Measurements from ENCODE around the gene NADK.
A peak's percentile ranks its signal among the peaks of the same experiment; 100 is the strongest.

The NADK gene

DNA sequence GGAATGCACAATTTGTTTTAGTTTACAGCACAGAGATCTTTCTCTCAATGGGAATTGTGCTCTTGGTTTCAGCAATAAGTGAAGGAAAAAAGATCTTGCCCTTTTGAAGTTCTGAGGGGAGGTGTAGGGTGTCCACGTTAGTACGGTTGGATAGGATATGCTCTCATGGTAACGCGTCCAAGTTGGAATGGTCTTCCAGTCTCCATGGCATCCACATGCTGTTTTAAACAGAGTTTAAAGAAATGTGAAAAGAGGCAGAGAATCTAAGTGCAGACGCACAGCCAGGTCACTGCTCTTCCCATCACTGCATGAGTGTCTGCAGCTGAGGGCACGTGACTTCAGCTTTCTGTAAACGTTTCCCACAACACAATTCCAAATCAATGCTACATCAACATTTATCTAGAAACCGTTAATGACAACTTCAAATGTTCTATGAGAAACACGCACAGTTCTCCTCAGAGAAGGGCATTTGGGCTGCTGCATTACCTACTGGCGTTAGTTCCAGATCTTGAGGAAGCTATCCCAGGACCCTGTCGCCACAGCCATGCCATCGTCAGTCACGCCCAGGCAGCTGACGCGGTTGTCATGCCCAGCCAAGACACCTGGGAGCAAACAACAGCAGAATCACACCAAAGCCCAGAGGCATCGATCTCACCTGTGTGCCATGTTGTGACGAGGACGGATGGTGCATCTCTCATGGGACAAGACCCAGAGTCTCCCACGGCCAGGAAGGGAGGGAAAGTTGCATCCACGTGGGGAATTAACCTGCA, 8.8 kb upstream of the NADK start:
- DNase-seq (ENCODE audit: low read depth in 2 of 2): no peak

DNA sequence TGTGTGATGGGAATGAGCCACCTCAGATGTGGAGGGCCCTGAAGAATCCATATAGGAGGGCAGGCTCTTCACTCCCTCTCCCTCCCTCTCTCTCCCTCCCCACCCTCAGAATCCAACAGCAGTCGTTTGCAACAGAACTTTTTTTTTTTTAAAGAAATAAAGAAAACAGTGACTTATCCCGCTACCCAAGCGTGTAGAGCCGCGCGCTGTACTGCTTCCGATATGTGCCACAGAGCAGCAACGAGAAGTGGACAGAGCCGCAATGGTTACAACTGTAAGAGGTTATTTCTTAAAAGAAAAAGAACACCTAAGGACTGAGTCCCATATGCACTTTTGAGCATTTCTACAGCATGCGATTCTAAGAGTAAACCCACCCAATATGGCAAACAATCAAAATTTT, 7.4 kb upstream of the NADK start:
- no peak for DNase-seq (ENCODE audit: low read depth in 2 of 2)

DNA sequence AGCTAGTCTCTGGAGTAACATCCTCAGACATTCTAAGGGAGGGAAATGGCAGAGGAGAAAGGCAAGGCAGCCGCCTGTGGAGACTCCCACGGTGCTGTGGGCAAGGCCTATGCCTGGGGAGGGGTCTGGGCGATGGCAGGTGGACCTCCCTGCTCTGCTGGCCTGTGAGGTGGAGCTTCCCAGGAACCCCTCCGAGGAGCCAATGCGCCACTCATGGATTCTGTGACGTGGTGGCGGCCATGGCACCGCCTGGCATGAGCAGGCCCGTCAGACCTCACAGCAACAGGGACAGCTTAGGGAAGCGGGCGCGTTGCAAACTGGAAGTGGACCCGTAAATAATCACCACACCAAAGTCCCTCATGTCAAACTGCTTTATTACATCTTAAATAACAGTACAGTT, 6.7 kb upstream of the NADK start:
- DNase-seq (ENCODE audit: low read depth in 2 of 2): no peak

DNA sequence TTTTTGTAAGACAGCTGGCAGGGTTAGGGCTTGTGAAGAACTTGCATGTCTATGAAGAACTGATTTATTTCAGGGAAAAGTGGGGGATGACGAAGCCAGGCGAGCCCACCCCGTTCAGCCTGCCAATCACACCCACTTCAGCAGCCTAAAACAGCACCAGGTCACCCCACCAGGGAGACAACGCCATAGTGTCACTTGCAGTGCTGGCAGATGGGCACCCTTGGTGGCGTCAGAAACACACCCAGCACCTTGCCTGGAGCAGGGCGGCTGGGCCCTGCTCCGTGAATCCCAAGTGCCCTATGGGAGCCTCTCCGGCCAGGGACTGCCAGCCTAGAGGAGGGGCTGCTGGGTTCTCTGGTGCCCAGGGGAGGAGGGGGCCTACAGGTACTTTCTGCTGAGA, 5.0 kb upstream of the NADK start:
- DNase-seq (ENCODE audit: low read depth in 2 of 2): no peak

DNA sequence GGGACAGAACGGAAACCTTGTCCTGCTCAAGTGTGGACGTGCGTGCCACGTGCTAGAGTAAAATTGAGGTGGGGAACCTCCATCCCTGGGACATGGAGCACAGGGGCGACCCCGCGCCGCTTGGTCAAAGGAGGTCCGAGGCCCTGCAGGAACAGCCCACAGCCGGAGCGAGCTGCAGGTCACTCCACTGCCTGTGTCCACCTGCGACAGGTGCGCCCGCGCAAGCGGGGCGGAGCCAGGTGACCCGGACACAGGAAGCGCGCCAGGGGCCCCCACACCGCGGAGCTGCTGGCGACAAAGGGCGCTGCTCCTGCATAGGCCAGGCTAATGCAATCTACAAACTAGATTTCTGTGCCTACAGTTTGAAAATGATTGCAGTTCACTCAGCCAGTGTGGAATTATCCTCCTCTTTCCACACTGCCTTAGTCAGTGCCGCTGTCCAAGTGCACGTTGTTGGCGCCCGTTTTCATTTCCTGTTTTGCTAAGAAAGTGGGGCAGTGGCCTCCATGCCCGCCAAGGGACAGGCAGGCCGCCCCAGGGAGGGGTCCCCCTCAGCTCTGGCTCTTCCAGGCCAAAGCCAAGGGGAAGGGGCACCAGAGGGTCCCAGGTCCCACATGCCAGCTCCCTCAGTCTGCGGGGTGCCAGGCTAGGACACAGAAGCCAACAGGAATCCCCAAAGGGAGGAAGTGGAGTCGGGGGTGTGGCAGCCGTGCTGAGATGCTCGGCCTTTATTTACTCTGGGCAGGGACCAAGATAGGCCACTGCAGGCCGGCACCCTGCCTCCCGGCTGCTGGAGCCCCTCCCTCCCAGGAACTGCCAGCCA, 4.3 kb upstream of the NADK start:
- DNase-seq (ENCODE audit: low read depth in 2 of 2): no peak

DNA sequence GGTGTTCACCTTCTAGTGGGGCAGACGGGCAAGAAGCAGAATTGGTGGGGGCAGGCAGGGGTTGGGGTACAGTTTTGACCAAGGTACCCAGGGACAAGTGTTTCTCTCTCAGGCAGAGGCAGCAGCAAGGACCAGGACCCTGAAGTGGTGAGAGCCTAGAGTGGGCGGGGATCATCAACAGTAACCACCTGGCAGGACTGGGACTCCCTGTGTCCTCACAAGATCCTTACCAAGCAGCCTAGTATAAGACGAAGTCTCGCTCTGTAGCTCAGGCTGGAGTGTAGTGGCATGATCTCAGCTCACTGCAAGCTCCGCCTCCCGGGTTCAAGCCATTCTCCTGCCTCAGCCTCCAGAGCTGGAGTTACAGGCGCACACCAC, 3.2 kb upstream of the NADK start:
- DNase-seq (ENCODE audit: low read depth in 2 of 2): no peak

DNA sequence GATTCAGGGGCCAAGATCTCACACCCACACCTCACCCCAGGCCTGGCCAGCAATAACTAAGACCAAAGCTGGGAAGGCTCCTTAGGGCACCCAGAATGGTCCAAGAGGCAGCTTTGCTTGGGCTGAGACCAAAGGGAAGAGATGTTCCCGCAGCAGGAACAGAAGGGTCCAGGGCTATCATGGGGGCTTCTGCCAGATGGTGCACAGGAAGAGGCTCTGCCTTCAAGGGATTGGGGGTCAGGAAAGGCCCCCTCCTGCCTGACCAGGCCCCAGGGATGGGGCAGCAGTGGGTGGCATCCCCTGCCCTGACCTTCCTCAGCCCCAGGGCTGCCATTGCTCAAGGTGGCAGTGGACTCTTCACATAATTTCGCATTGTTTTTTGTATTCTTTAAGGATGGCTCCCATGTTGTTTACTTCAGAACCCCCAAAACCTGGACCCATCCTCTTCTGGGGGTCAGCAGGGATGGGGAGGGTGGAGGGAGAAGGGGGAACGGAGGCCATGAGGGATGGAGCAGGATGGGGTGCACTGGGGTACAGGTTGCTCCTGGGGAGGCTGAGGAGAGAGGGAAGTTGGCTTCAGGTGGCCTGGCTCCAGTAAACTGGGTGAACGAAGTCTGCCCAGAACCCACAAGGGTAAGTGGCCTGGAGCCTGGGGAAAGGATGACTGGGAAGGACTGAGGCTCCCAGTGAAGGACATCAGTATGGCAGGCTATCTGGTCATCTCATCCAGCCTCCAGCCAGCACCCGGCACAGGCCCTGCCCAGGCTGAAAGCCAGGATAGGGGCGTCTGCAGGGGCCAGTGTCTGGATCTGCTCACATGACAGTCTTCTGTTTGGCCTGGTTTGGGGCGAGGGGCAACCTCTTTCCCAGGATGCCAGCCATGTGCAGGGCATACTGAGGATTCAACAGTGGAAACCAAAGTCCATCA, 2.6 kb upstream of the NADK start:
- no peak for DNase-seq (ENCODE audit: low read depth in 2 of 2)

DNA sequence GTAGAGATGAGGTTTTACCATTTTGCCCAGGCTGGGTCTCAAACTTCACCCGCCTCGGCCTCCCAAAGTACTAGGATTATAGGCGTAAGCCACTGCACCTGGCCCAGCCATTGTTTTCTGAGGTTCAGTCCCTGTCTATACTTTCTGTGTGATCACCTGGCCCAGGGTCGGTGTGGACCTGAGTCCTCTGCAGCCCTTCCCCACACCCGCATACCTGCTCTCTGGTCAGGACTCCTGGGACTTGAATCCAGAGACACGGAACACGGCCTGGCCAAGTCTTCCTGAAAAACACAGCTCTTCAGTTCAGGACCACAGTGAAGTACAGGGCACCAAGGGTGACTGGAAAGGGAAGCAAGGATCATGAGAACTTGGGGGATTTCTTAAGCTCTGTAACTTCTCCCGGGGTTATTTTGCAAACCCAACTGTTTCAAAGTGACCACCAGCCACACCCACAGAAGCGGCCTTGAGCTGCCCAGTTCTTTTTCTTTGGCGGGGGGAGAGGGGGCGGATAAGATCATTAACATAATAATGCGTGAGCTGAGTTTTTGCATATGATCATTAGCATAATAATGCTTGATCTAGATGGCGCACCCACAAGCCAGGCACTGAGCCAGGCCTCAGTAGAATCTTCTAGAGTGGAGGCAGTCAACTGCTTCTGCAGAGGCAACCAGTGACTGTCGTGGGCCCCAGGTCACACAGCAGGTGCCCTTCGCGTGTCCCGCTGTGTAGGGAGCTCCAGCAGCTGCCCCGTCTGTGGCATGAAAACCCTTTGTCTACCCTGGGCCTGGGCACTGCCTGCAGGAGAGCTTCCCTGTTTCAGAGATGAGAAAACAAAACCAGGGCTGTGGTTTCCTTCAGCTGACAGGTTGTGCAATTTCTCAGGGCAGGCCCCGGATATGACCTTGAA, 1.7 kb upstream of the NADK start:
- peak in 1 of 2 donors; percentile 12 for DNase-seq (ENCODE audit: low read depth in 2 of 2)

DNA sequence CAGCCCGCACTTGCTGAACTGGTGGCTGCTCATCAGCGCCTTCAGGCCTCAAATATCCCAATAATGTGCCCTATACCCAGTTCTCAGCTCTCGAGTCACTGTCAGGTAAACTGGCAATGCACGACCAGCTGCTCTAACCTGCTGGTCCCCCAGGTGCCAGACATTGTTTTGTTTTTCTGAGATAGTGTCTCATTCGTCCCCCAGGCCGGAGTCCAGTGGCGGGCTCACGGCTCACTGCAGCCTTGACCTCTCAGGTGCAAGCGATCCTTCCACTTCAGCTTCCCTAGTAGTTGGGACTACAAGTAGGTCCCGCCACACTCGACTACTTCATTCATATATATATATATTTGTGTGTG, 1.0 kb upstream of the NADK start:
- DNase-seq (ENCODE audit: low read depth in 2 of 2): no peak

DNA sequence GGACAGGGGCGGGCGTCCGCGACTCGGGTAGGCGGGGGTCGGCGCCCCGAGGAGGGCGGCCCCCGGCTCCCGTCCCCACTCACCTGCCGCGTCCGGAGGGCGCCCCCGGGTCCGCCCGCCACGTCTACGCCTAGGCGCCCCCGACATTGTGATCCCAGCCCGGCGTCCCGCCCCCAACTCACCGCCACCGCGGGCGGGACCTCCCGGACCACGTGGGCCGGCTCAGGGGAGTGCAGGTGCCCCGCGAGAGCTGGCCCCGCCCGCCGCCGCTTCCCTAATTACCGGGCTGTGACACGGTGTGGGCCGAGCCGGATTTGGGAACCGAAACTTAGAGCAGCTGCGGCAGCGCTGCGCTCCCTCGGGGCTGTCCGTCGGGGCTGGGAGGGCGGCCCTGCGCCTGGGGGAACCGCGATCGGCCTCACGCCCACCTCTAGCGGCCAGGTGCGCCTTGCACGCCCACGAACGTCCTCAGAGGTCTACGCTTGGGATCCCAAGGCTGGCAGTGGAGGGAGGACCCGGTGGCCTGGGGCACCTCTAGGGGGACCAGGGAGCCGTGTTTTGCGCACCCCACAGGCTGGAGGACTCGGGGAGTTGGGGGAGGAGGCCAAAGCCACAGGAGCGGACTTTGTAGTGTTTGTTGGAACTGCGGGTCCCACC, 521 bp upstream of the NADK start:
- DNase-seq (ENCODE audit: low read depth in 2 of 2): peak; percentile 34 to 50

DNA sequence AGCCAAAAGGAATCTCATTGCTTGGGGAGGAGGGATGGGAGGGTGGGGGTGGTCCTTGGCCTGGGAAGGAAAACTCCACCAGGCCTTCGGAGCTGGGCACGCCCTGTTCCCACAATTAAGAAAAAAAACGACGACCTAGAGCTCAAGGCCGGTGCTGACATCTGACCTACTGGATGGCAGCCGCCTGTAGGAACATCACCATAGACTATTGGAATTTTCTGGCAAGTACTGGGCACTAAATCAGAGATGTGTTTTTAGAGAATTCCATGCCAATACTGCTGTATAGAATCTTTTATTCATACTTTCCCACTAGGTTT, 729 bp downstream of the NADK start:
- DNase-seq (ENCODE audit: low read depth in 2 of 2): no peak

DNA sequence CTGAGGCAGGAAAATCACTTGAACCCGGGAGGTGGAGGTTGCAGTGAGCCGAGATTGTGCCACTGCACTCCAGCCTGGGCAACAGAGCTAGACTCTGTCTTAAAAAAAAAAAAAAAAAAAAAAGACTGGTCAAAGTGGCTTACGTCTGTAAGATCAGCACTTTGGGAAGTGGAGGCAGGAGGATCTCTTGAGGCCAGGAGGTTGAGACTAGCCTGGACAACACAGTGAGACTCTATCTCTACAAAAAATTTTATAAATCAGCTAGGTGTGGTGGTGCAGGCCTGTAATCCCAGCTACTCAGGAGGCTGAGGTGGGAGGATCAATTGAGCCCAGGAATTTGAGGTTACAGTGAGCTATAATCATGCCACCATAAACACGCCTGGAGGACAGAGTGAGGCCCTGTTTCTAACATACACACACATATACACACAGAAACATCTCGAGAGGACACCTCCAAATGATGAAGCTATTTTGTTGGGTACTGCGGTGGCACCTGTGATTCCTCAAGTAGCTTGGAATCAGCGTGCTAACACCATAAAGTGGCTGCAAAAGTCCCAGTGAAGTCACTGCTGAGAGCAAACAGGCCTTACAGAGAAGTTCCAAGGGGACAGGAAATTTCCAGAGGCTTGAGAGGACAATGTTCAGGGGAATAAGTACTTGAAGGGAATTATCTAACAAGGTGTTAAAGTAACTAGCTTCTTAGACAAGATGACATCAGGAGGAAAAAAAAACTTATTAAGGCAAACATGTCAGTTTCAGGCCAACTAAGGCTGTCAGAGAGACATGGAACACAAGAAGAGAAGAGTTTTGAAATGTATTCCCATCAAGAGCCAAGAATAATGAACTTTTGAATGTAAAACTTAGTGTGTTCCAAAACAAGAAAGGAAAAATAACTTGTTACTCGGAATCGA, 1.3 kb downstream of the NADK start:
- DNase-seq (ENCODE audit: low read depth in 2 of 2): no peak

DNA sequence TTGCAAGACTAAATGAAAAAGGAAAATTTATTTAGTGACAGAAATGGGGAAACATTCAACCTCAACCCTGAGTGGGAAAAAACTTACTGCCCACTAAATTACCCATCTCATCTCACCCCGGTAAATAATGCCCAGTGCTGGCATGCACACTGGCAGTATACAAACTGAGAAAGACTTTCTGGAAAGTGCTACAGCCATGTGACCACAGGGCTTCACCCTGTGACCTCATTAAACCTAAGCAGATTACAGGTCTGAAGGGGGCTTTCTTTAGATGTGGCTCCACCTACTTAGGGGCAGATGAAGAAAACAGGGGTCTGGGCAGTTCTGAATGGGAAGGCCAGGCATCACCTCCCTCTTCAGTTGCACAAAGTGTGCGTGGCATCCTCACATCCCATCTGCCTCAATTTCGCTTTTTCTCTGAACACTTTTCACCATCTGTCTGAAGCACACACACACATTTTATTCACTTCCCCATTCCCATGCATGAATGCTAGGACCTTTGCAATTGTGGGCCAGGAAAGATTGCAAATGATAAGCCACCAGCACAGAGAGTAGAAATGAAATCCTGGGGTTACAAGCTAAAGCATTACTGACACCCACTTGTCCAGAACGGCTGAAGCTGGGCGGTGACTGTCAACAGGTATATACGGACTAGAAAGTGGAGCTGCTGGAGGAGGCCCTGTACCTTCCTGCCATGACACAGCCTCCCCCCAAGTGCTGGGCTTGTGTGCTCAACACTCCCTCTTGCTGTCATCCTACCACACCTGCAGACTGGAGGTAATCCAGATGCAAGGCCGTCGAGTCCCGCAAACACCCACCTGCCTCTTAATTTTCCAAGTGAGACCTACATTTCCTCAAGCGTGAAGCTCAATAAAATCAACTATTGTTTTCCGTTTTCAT, 2.7 kb downstream of the NADK start:
- no peak for DNase-seq (ENCODE audit: low read depth in 2 of 2)

DNA sequence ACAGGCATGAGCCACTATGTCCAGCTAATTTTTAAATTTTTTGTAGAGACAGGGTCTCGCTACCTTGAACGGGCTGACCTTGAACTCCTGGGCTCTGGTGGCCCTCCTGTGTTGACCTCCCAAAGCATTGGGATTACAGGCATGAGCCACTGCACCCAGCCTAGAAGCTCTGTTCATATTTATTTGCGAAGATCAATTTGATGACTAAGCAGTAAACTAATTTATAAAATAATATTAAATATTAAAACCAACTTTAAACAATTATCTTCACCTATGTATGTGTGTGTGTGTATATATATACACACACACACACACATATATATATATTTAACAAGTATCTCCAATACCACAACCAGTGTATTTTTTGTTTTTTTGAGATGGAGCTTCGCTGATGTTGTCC, 4.4 kb downstream of the NADK start:
- DNase-seq (ENCODE audit: low read depth in 2 of 2): no peak

DNA sequence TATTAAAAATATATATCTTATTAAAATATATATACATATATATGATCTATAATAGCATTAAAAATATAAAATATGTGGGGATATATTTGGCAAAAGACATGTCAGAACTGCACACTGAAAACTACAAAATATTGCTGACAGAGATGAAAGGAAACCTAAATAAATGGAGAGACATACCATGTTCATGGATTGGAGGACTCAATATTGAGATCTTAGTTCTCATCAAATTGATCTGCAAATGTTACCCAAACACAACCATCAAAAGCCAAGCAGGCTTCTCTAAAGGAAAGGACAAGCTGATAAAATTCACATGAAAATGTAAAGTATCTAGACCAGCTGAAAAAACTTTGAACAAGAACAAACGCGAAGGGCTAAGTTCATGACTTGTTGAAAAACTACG, 7.2 kb downstream of the NADK start:
- DNase-seq (ENCODE audit: low read depth in 2 of 2): no peak

DNA sequence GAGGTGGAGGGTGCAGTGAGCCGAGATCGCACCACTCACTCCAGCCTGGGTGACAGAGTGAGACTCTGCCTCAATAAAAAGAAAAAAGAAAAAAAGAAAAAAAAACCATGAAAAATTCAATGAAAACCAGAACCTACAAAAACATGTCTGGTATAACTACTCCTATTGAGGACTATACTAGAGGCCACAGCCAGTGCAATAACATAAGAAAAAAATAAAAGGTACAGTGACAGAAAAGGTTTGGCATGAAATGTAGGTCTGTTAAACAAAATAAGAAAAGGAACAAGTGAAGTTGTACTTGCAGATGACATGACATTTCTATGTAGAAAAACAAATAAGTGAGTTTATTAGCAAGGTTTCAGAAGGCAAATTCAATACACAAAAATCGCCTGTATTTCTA, 8.2 kb downstream of the NADK start:
- no peak for DNase-seq (ENCODE audit: low read depth in 2 of 2)

DNA sequence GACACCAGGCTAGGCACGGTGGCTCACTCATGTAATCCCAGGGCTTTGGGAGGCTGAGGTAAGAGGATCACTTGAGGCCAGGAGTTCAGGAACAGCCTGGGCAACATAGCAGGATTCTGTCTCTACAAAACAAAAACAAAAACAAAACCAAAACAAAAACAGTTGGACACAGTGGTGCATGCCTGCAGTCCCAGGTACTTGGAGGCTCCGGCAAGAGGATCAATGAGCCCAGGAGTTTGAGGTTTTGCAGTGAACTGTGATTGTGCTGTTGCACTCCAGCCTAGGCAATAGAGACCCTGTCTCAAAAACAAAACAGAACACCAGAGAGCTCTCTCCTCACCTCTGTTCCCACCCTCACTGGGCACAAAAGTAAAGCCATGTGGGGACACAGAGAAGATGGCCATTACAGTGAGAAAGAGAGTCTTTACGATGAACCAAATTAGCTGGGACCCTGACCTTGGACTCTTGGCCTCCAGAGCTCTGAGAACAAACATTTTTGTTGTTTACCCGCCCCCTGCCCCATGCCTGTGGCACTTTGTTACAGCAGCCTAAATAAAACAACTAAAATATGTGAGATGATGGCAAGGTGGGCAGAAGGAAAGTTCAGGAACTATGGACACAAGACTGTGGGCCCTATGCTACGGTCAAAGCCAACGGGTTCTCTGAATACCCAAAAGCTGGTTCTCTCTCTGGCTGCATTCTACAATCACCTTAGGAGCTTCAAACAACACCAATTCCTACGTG, 9.8 kb downstream of the NADK start:
- no peak for DNase-seq (ENCODE audit: low read depth in 2 of 2)

DNA sequence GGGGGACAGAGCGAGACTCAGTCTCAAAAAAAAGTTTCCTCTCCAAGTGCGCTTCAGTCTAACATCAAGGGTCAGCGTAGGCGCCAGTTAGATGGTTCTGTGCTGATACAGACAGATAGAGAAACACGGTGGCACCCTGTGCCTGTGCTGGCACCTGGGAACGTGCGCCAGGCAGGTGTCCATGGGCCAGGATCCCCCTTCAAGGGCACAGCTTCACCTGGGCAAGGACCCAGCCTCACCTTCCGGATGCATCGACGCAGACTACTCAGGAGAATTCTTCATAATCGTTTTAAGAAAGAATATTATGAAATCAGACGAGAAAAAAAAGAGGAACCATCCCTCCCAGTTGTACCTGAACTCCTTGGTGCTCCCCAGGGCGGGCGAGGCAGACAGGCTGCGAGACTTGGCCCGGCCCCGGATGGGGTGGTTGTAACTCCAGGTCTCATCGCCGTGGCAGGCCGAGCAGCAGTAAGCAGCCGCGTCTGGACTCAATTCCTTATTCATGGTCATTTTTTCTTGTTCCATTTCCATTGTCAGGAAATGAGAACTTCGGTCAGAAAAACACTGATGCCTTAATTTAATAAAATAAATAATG, 13.3 kb downstream of the NADK start:
- no peak for DNase-seq (ENCODE audit: low read depth in 2 of 2)
